HepG2 (cell line): Measurements from ENCODE around the gene MYADML2. TPM values are rescaled to one million over a fixed set of nuclear protein-coding genes. Genes with fewer than 3 reads are reported as not detected.

Experiments
- AKAP8 ChIP-seq: sonication (generic); formaldehyde crosslinking; IDR thresholded peaks from 2 replicates; pipeline ENCODE4 v1.5.1; 2020; ENCODE audit warnings: mild to moderate bottlenecking, missing genetic modification reagents
- ARNT2 ChIP-seq: sonication (generic); formaldehyde crosslinking; IDR thresholded peaks from 2 replicates; pipeline ENCODE4 v1.8.0; 2022; ENCODE audit warnings: mild to moderate bottlenecking, low read depth, missing genetic modification reagents, moderate library complexity
- ATF7-NPFF ChIP-seq: sonication (generic); formaldehyde crosslinking; IDR thresholded peaks from 2 replicates; pipeline ENCODE4 v1.8.1; 2023; ENCODE audit warnings: mild to moderate bottlenecking, low read depth, missing genetic modification reagents, moderate library complexity
- ELF3 ChIP-seq: IDR thresholded peaks from 2 replicates; pipeline ENCODE4 v1.6.1; 2016; ENCODE audit warnings: missing genetic modification reagents, missing compliant biosample characterization
- FOXO1 ChIP-seq: sonication (generic); formaldehyde crosslinking; IDR thresholded peaks from 2 replicates; pipeline ENCODE4 v1.4.0; 2020; ENCODE audit warnings: missing genetic modification reagents
- HDAC1 ChIP-seq: sonication (generic); formaldehyde crosslinking; IDR thresholded peaks from 2 replicates; pipeline ENCODE4 v1.5.1; 2020; ENCODE audit warnings: mild to moderate bottlenecking, missing genetic modification reagents
- KLF11 ChIP-seq: IDR thresholded peaks from 2 replicates; pipeline ENCODE4 v1.6.1; 2016; ENCODE audit warnings: missing compliant biosample characterization
- MXI1 ChIP-seq: IDR thresholded peaks from 3 replicates; pipeline ENCODE4 v1.6.1; 2012; ENCODE audit warnings: low read depth, low read length, inconsistent platforms, borderline replicate concordance
- NR2F2 ChIP-seq: IDR thresholded peaks from 2 replicates; pipeline ENCODE4 v1.6.1; 2012; ENCODE audit warnings: low read depth, inconsistent platforms, borderline replicate concordance
- SIN3B ChIP-seq: fragments of 150-350 bp; IDR thresholded peaks from 2 replicates; pipeline ENCODE4 v1.6.1; 2014; ENCODE audit warnings: low read length
- SPEN ChIP-seq: sonication (generic); formaldehyde crosslinking; IDR thresholded peaks from 2 replicates; pipeline ENCODE4 v1.5.1; 2020; ENCODE audit warnings: low read depth, mild to moderate bottlenecking, missing genetic modification reagents
- TAF1 ChIP-seq: sonication (generic); formaldehyde crosslinking; IDR thresholded peaks from 2 replicates; pipeline ENCODE4 v1.4.0; 2020; ENCODE audit warnings: missing genetic modification reagents
- ZFY ChIP-seq: sonication (generic); formaldehyde crosslinking; IDR thresholded peaks from 2 replicates; pipeline ENCODE4 v1.4.0; 2020; ENCODE audit warnings: missing genetic modification reagents
- ZNF160 ChIP-seq: sonication (generic); formaldehyde crosslinking; IDR thresholded peaks from 2 replicates; pipeline ENCODE4 v1.8.0; 2022; ENCODE audit warnings: mild to moderate bottlenecking, inconsistent platforms, missing genetic modification reagents
- ZNF616 ChIP-seq: sonication (generic); formaldehyde crosslinking; IDR thresholded peaks from 2 replicates; pipeline ENCODE4 v1.5.0; 2020; ENCODE audit warnings: low read depth, mild to moderate bottlenecking, missing genetic modification reagents
- polyA plus RNA-seq, 8 experiments: library from polyadenylated mRNA; depleted of rRNA in 3 of 8; stranded (reverse) in 7 of 8; unstranded in 1 of 8; fragments of >200 nt; fragmentation: Illumina TruSeq in 4 of 8; extraction: Trizol in 4 of 8; gene quantifications; 2 replicates each; pipeline versions ENCODE4 v1.2.1 to v1.2.3, GENCODE V29; 2011 to 2016; ENCODE audit warnings: low read depth in 4 of 8, missing spikeins in 1 of 8, mixed read lengths in 1 of 8; ENCODE audit not compliant: insufficient read depth in 1 of 8
- total RNA-seq, 5 experiments: library from RNA; depleted of rRNA; stranded (reverse); fragments of >200 nt; fragmentation: Illumina TruSeq; extraction: Trizol; gene quantifications; 2 replicates each; pipeline ENCODE4 v1.2.3, GENCODE V29; 2016; ENCODE audit warnings: low read depth in 1 of 5
- TF ChIP-seq, protein P1 (sequence below): sonication (generic); formaldehyde crosslinking; IDR thresholded peaks from 2 replicates; pipeline ENCODE4 v1.4.0; 2020; ENCODE audit warnings: missing genetic modification reagents, borderline replicate concordance
- TF ChIP-seq, protein P2 (sequence below): sonication (generic); formaldehyde crosslinking; conservative IDR thresholded peaks from 2 replicates; pipeline ENCODE4 v1.8.0; 2022; ENCODE audit warnings: missing genetic modification reagents
- TF ChIP-seq, protein P3 (sequence below): IDR thresholded peaks from 2 replicates; pipeline ENCODE4 v1.6.1; 2018; ENCODE audit warnings: missing genetic modification reagents
- TF ChIP-seq, protein P4 (sequence below): sonication (generic); formaldehyde crosslinking; conservative IDR thresholded peaks from 2 replicates; pipeline ENCODE4 v1.8.0; 2022; ENCODE audit warnings: mild to moderate bottlenecking, moderate library complexity, missing genetic modification reagents
- TF ChIP-seq, protein P5 (sequence below): sonication (generic); formaldehyde crosslinking; IDR thresholded peaks from 2 replicates; pipeline ENCODE4 v1.8.1; 2022; ENCODE audit warnings: low read depth, mild to moderate bottlenecking, missing genetic modification reagents

Gene MYADML2
- total and polyA plus RNA-seq, 2 of the 13 experiments (the other 11 are each of a cell fraction or from before 2014, with no cell fraction given) = not detected

DNA sequence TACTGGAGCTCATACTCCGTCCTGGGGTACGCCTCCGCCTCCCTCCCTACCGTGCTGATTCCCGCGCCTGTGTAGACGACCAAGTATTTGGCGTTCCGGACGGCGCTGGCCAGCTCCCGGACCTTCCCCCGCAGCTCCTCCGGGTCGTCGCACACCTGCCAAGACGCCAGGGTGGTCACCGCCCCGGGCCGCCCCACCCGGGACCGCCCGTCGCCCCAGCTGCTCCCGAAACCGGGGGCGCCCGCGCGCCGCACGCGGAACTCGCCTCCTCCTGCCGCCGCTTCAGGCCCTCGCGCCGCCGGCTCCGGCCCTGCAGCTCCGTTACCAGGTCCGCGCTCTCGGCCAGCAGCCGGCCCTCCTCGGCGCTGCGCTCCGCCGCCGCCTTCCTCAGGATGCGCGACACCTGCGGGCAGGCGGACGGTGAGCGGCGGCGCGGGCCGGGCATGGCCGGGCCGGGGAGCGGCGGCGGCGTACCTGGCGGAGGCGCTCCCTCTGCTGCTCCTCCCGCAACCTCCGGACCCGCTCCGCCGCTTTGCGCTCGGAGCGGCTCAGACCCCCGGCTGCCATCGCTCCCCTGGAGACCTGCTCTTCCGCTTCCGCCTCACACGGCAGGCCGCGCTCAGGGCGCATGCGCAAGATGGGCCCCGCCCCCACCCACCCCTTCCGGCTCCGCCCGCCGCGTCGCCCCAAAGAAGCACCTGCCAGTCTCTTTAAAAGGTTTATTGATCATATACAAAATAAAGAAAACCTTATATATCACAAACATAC is 29.3 kb downstream of the MYADML2 start, which contains the start of gene SIRT7 (continued):
- 0 out of 2 replicates have a peak, but pooled peaks have one; percentile 29 for TF ChIP-seq ZNF616 (CRISPR knock-in tag)
- TF ChIP-seq HDAC1 (CRISPR knock-in tag) = peak; percentile 51; the same call in 1 of the 2 replicates
- TF ChIP-seq ARNT2 (CRISPR knock-in tag) = peak; percentile 88; the same call in 1 of the 2 replicates
- TF ChIP-seq SPEN (CRISPR knock-in tag) = peak; percentile 53
- TF ChIP-seq TAF1 (CRISPR knock-in tag) = peak; percentile 68; the same call in 1 of the 2 replicates
- TF ChIP-seq, protein P1, sequence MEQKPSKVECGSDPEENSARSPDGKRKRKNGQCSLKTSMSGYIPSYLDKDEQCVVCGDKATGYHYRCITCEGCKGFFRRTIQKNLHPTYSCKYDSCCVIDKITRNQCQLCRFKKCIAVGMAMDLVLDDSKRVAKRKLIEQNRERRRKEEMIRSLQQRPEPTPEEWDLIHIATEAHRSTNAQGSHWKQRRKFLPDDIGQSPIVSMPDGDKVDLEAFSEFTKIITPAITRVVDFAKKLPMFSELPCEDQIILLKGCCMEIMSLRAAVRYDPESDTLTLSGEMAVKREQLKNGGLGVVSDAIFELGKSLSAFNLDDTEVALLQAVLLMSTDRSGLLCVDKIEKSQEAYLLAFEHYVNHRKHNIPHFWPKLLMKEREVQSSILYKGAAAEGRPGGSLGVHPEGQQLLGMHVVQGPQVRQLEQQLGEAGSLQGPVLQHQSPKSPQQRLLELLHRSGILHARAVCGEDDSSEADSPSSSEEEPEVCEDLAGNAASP (CRISPR knock-in tag) = peak; percentile 40; the same call in 1 of the 2 replicates
- TF ChIP-seq, protein P2, sequence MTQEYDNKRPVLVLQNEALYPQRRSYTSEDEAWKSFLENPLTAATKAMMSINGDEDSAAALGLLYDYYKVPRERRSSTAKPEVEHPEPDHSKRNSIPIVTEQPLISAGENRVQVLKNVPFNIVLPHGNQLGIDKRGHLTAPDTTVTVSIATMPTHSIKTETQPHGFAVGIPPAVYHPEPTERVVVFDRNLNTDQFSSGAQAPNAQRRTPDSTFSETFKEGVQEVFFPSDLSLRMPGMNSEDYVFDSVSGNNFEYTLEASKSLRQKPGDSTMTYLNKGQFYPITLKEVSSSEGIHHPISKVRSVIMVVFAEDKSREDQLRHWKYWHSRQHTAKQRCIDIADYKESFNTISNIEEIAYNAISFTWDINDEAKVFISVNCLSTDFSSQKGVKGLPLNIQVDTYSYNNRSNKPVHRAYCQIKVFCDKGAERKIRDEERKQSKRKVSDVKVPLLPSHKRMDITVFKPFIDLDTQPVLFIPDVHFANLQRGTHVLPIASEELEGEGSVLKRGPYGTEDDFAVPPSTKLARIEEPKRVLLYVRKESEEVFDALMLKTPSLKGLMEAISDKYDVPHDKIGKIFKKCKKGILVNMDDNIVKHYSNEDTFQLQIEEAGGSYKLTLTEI = no peak
- peak; percentile 26; the same call in 1 of the 2 replicates for TF ChIP-seq FOXO1
- TF ChIP-seq, protein P3, sequence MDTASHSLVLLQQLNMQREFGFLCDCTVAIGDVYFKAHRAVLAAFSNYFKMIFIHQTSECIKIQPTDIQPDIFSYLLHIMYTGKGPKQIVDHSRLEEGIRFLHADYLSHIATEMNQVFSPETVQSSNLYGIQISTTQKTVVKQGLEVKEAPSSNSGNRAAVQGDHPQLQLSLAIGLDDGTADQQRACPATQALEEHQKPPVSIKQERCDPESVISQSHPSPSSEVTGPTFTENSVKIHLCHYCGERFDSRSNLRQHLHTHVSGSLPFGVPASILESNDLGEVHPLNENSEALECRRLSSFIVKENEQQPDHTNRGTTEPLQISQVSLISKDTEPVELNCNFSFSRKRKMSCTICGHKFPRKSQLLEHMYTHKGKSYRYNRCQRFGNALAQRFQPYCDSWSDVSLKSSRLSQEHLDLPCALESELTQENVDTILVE (CRISPR knock-in tag) = peak; percentile 40; the same call in 1 of the 2 replicates
- TF ChIP-seq NR2F2 = no peak
- peak; percentile 99 for TF ChIP-seq AKAP8 (CRISPR knock-in tag)
- TF ChIP-seq ZFY = peak; percentile 65
- no peak for TF ChIP-seq ZNF160 (CRISPR knock-in tag)
- TF ChIP-seq, protein P4, sequence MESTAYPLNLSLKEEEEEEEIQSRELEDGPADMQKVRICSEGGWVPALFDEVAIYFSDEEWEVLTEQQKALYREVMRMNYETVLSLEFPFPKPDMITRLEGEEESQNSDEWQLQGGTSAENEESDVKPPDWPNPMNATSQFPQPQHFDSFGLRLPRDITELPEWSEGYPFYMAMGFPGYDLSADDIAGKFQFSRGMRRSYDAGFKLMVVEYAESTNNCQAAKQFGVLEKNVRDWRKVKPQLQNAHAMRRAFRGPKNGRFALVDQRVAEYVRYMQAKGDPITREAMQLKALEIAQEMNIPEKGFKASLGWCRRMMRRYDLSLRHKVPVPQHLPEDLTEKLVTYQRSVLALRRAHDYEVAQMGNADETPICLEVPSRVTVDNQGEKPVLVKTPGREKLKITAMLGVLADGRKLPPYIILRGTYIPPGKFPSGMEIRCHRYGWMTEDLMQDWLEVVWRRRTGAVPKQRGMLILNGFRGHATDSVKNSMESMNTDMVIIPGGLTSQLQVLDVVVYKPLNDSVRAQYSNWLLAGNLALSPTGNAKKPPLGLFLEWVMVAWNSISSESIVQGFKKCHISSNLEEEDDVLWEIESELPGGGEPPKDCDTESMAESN (CRISPR knock-in tag) = peak; percentile 81
- TF ChIP-seq ELF3 (CRISPR knock-in tag) = peak; percentile 91
- TF ChIP-seq SIN3B = 0 out of 2 replicates have a peak, but pooled peaks have one; percentile 20
- TF ChIP-seq, protein P5, sequence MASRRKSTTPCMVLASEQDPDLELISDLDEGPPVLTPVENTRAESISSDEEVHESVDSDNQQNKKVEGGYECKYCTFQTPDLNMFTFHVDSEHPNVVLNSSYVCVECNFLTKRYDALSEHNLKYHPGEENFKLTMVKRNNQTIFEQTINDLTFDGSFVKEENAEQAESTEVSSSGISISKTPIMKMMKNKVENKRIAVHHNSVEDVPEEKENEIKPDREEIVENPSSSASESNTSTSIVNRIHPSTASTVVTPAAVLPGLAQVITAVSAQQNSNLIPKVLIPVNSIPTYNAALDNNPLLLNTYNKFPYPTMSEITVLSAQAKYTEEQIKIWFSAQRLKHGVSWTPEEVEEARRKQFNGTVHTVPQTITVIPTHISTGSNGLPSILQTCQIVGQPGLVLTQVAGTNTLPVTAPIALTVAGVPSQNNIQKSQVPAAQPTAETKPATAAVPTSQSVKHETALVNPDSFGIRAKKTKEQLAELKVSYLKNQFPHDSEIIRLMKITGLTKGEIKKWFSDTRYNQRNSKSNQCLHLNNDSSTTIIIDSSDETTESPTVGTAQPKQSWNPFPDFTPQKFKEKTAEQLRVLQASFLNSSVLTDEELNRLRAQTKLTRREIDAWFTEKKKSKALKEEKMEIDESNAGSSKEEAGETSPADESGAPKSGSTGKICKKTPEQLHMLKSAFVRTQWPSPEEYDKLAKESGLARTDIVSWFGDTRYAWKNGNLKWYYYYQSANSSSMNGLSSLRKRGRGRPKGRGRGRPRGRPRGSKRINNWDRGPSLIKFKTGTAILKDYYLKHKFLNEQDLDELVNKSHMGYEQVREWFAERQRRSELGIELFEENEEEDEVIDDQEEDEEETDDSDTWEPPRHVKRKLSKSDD = 0 out of 2 replicates have a peak, but pooled peaks have one; percentile 20
- peak; percentile 44 for TF ChIP-seq ATF7-NPFF (CRISPR knock-in tag)
- TF ChIP-seq MXI1 = peak; percentile 69; the same call in 1 of the 3 replicates
- TF ChIP-seq KLF11 (CRISPR knock-in tag) = no peak
